HCT116 (cell line): ENCODE data around the gene SEL1L2. TPM values are rescaled to one million over a fixed set of nuclear protein-coding genes. Genes with fewer than 3 reads are reported as not detected.

Experiments used
- ATAC-seq: fragments of 200-7000 bp; cut with Tn5 transposase; 2 replicates; pipeline ENCODE4 v1.9.1; 2020; ENCODE audit warnings: mild to moderate bottlenecking, moderate library complexity
- BruUV-seq: library from RNA; stranded (reverse); fragments of 400-500 nt; replicated peaks from 2 replicates; lab custom pipeline; 2021; lab: Mats Ljungman, UMichigan
- CTCF ChIA-PET: fragments of 300-600 bp; sonication (Branson Sonifier 250); formaldehyde crosslinking; loops from one replicate; lab custom pipeline; 2021; ENCODE audit warnings: antibody characterized with exemption; lab: Charles Lee
- POLR2A ChIA-PET: fragments of 300-600, 350-600 bp; sonication (Branson Sonifier 250); formaldehyde crosslinking; loops from one replicate; lab custom pipeline; 2021; ENCODE audit warnings: antibody characterized with exemption; lab: Charles Lee
- RAD21 ChIA-PET, 2 experiments: fragments of 300-600 bp; sonication (Branson Sonifier 250); formaldehyde crosslinking; loops; one replicate each; lab custom pipeline; 2023; ENCODE audit warnings: low total read pairs in 2 of 2; ENCODE audit not compliant: uncharacterized antibody in 2 of 2, unreplicated experiment in 2 of 2, low non-redundant PET in 1 of 2; lab: Charles Lee
- DNase-seq: peaks from one replicate; pipeline ENCODE4 v3.0.0-alpha.2; 2010; ENCODE audit warnings: low read depth, low spot score
- H2AFZ ChIP-seq: fragments of 200-600 bp; shearing (Covaris generic), sonication (generic); 2 replicates; pipeline ENCODE4 v1.6.1; 2017; ENCODE audit warnings: low read depth, mixed run types, mixed read lengths, antibody characterized with exemption, low read length; ENCODE audit not compliant: poor library complexity, severe bottlenecking
- H3K27ac ChIP-seq: 2 replicates; pipeline ENCODE4 v1.5.1; 2012; ENCODE audit warnings: low read depth, low read length
- H3K27me3 ChIP-seq: fragments of 200-600 bp; sonication (generic); 2 replicates; pipeline ENCODE4 v1.6.1; 2016; ENCODE audit warnings: mixed run types, low read length, mixed read lengths; ENCODE audit not compliant: insufficient read depth
- H3K36me3 ChIP-seq, 2 experiments: fragments of 200-500 bp in 1 of 2; fragments of 200-600 bp in 1 of 2; sonication (Bioruptor generic) in 1 of 2; sonication (generic) in 1 of 2; 2 replicates each; pipeline versions ENCODE4 v1.5.1 to v1.6.1; 2014 to 2016; ENCODE audit warnings: low read length in 2 of 2, inconsistent platforms in 1 of 2, mixed read lengths in 1 of 2, mixed run types in 1 of 2; ENCODE audit not compliant: insufficient read depth in 2 of 2, control insufficient read depth in 1 of 2
- H3K4me1 ChIP-seq, 2 experiments: fragments of 200-600 bp in 1 of 2; sonication (generic) in 1 of 2; 2 replicates each; pipeline versions ENCODE4 v1.5.1 to v1.6.1; 2012 to 2017; ENCODE audit warnings: low read length in 2 of 2, inconsistent platforms in 1 of 2, mild to moderate bottlenecking in 1 of 2, mixed read lengths in 1 of 2, mixed run types in 1 of 2, moderate library complexity in 1 of 2; ENCODE audit not compliant: insufficient read depth in 2 of 2, control insufficient read depth in 1 of 2
- H3K4me2 ChIP-seq: fragments of 200-600 bp; sonication (generic); 2 replicates; pipeline ENCODE4 v1.6.1; 2017; ENCODE audit warnings: mixed run types, low read length, mixed read lengths
- H3K4me3 ChIP-seq, 2 experiments: fragments of 200-600 bp in 1 of 2; sonication (generic) in 1 of 2; replicated peaks in 1 of 2; 2 replicates each; pipeline ENCODE4 v1.5.1; 2011 to 2016; ENCODE audit warnings: low read length in 2 of 2, control low read depth in 1 of 2, low read depth in 1 of 2, mild to moderate bottlenecking in 1 of 2, mixed read lengths in 1 of 2, mixed run types in 1 of 2
- H3K79me2 ChIP-seq: fragments of 200-600 bp; sonication (generic); 2 replicates; pipeline ENCODE4 v1.6.1; 2017; ENCODE audit warnings: mild to moderate bottlenecking, mixed run types, low read length, moderate library complexity, mixed read lengths; ENCODE audit not compliant: insufficient read depth
- H3K9ac ChIP-seq: fragments of 200-600 bp; sonication (generic); 2 replicates; pipeline ENCODE4 v1.6.1; 2016; ENCODE audit warnings: low read length, mixed read lengths
- H3K9me2 ChIP-seq: fragments of 200-600 bp; sonication (generic), shearing (Covaris generic); 2 replicates; pipeline ENCODE4 v1.6.1; 2017; ENCODE audit warnings: mixed run types, mild to moderate bottlenecking, moderate library complexity; ENCODE audit not compliant: insufficient read depth
- H3K9me3 ChIP-seq, 2 experiments: fragments of 200-500 bp in 1 of 2; fragments of 200-600 bp in 1 of 2; sonication (Bioruptor generic) in 1 of 2; sonication (generic) in 1 of 2; 2 replicates each; pipeline ENCODE4 v1.6.1; 2014 to 2017; ENCODE audit warnings: low read length in 2 of 2, mixed read lengths in 2 of 2, inconsistent platforms in 1 of 2, low read depth in 1 of 2, mild to moderate bottlenecking in 1 of 2, mixed run types in 1 of 2, moderate library complexity in 1 of 2; ENCODE audit not compliant: control insufficient read depth in 1 of 2, insufficient read depth in 1 of 2
- H4K20me1 ChIP-seq: fragments of 200-600 bp; sonication (generic), shearing (Covaris generic); 2 replicates; pipeline ENCODE4 v1.6.1; 2017; ENCODE audit warnings: mixed run types, mild to moderate bottlenecking, moderate library complexity; ENCODE audit not compliant: insufficient read depth
- CBX3 ChIP-seq: IDR thresholded peaks from 2 replicates; pipeline ENCODE4 v1.6.1; 2012; ENCODE audit warnings: low read depth
- CEBPB ChIP-seq: IDR thresholded peaks from 2 replicates; pipeline ENCODE4 v1.6.1; 2012; ENCODE audit warnings: low read depth
- EGR1 ChIP-seq: IDR thresholded peaks from 2 replicates; pipeline ENCODE4 v1.6.1; 2012; ENCODE audit warnings: low read depth
- ELF1 ChIP-seq: IDR thresholded peaks from 2 replicates; pipeline ENCODE4 v1.6.1; 2012; ENCODE audit warnings: low read depth, borderline replicate concordance
- EZH2 ChIP-seq: fragments of 200-600 bp; sonication (generic); IDR thresholded peaks from 2 replicates; pipeline ENCODE4 v1.6.1; 2017; ENCODE audit warnings: antibody characterized with exemption, mixed run types
- EZH2phosphoT487 ChIP-seq: fragments of 200-600 bp; IDR thresholded peaks from 2 replicates; pipeline ENCODE4 v1.6.1; 2018; ENCODE audit warnings: antibody characterized with exemption, borderline replicate concordance
- FOSL1 ChIP-seq: IDR thresholded peaks from 2 replicates; pipeline ENCODE4 v1.6.1; 2012; ENCODE audit warnings: low read depth
- JUND ChIP-seq: IDR thresholded peaks from 2 replicates; pipeline ENCODE4 v1.6.1; 2012
- POLR2A ChIP-seq: IDR thresholded peaks from 2 replicates; pipeline ENCODE4 v1.7.0; 2011; ENCODE audit warnings: borderline replicate concordance; ENCODE audit not compliant: insufficient read depth, insufficient read length; ENCODE audit errors: extremely low read depth
- POLR2AphosphoS5 ChIP-seq: IDR thresholded peaks from 2 replicates; pipeline ENCODE4 v1.6.1; 2011; ENCODE audit warnings: mild to moderate bottlenecking, low read depth, low read length, moderate library complexity
- RAD21 ChIP-seq: IDR thresholded peaks from 2 replicates; pipeline ENCODE4 v1.6.1; 2012; ENCODE audit warnings: low read depth, mild to moderate bottlenecking
- SP1 ChIP-seq: IDR thresholded peaks from 2 replicates; pipeline ENCODE4 v1.6.1; 2012; ENCODE audit warnings: low read depth
- SRF ChIP-seq: IDR thresholded peaks from 2 replicates; pipeline ENCODE4 v1.6.1; 2012; ENCODE audit warnings: low read depth
- YY1 ChIP-seq: IDR thresholded peaks from 2 replicates; pipeline ENCODE4 v1.6.1; 2011; ENCODE audit warnings: low read length, low read depth, moderate library complexity, mild to moderate bottlenecking; ENCODE audit not compliant: insufficient replicate concordance; ENCODE audit errors: extremely low read depth
- ZFX ChIP-seq: fragments of 450-650 bp; IDR thresholded peaks from 2 replicates; pipeline ENCODE4 v1.6.1; 2017
- ZNF274 ChIP-seq: fragments of 200-500 bp; sonication (Bioruptor generic); IDR thresholded peaks from 2 replicates; pipeline ENCODE4 v1.6.1; 2014; ENCODE audit warnings: mild to moderate bottlenecking, low read depth, low read length, inconsistent platforms
- intact Hi-C: fragments of 100-400 bp; cut with micrococcal nuclease; formaldehyde crosslinking; loops from 2 replicates; pipeline ENCODE4 v1.10.0; 2022
- total RNA-seq: library from RNA; stranded (reverse); gene quantifications from one replicate; pipeline ENCODE4 v1.2.1, GENCODE V29; 2021; ENCODE audit not compliant: unreplicated experiment
- TF ChIP-seq, protein P1 (sequence below): IDR thresholded peaks from 2 replicates; pipeline ENCODE4 v1.6.1; 2012
- TF ChIP-seq, protein P2 (sequence below): IDR thresholded peaks from 2 replicates; pipeline ENCODE4 v1.6.1; 2012
- TF ChIP-seq, protein P3 (sequence below): IDR thresholded peaks from 2 replicates; pipeline ENCODE4 v1.6.1; 2011; ENCODE audit warnings: mild to moderate bottlenecking, low read length, moderate library complexity; ENCODE audit not compliant: insufficient replicate concordance; ENCODE audit errors: extremely low read depth
- TF ChIP-seq, protein P4 (sequence below): IDR thresholded peaks from 2 replicates; pipeline ENCODE4 v1.6.1; 2012; ENCODE audit warnings: low read depth

SEL1L2 gene
- total RNA-seq, 1 experiment from 2014 or later = not detected

DNA sequence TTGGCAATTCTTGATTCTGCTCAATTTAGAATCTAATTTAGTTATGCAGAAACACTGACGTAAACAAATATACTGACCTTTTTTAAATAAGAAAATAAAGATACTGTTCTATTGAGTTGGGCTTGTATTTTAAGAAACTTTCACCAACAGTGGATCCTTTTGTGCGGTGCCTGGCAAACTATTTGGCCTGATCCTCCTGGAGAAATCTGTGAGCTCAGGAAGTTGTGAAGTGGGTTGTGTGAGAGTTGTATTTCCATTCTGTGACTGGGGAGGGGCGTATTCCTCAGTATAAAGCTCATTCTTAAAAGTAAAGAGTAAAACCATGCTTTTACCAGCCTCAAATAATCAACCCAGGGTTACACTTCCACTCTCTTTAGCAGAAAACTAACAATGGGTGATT is 85.6 kb downstream of the SEL1L2 start:
- no peaks in the 10 kb centered on the region for H3K79me2 ChIP-seq
- no peaks in the 10 kb centered on the region for H3K27me3 ChIP-seq
- H3K9me3 ChIP-seq = no peaks in the 10 kb centered on the region
- BruUV-seq = no TSS peak
- intact Hi-C loops = no loop called here
- no peak overlapping the region for H2AFZ ChIP-seq
- no peaks in the 10 kb centered on the region for H3K36me3 ChIP-seq
- no peak overlapping the region for H3K27ac ChIP-seq
- no peaks in the 10 kb centered on the region for H3K9me2 ChIP-seq
- H3K4me2 ChIP-seq = no peak overlapping the region
- CTCF ChIA-PET = no interaction called here
- no peak overlapping the region for H3K4me3 ChIP-seq
- ATAC-seq (no peak), DNase-seq (no peak)
- no peaks in the 10 kb centered on the region for H3K4me1 ChIP-seq
- no peak overlapping the region for H3K9ac ChIP-seq
- TF ChIP-seq EGR1 = no peak
- no peak for TF ChIP-seq EZH2
- no peak for TF ChIP-seq YY1
- TF ChIP-seq FOSL1 = no peak
- TF ChIP-seq, protein P1, sequence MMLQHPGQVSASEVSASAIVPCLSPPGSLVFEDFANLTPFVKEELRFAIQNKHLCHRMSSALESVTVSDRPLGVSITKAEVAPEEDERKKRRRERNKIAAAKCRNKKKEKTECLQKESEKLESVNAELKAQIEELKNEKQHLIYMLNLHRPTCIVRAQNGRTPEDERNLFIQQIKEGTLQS = no peak
- TF ChIP-seq SRF = no peak
- no peak for TF ChIP-seq RAD21
- no peak for TF ChIP-seq JUND
- no peak for TF ChIP-seq POLR2AphosphoS5
- TF ChIP-seq, protein P2, sequence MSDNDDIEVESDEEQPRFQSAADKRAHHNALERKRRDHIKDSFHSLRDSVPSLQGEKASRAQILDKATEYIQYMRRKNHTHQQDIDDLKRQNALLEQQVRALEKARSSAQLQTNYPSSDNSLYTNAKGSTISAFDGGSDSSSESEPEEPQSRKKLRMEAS = no peak
- no peak for TF ChIP-seq CBX3
- TF ChIP-seq ZNF274 = no peak
- TF ChIP-seq SP1 = no peak
- TF ChIP-seq POLR2A = no peak
- no peak for TF ChIP-seq CEBPB
- TF ChIP-seq, protein P3, sequence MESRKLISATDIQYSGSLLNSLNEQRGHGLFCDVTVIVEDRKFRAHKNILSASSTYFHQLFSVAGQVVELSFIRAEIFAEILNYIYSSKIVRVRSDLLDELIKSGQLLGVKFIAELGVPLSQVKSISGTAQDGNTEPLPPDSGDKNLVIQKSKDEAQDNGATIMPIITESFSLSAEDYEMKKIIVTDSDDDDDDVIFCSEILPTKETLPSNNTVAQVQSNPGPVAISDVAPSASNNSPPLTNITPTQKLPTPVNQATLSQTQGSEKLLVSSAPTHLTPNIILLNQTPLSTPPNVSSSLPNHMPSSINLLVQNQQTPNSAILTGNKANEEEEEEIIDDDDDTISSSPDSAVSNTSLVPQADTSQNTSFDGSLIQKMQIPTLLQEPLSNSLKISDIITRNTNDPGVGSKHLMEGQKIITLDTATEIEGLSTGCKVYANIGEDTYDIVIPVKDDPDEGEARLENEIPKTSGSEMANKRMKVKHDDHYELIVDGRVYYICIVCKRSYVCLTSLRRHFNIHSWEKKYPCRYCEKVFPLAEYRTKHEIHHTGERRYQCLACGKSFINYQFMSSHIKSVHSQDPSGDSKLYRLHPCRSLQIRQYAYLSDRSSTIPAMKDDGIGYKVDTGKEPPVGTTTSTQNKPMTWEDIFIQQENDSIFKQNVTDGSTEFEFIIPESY = no peak
- TF ChIP-seq ZFX = no peak
- TF ChIP-seq ELF1 = no peak
- no peak for TF ChIP-seq EZH2phosphoT487
- TF ChIP-seq, protein P4, sequence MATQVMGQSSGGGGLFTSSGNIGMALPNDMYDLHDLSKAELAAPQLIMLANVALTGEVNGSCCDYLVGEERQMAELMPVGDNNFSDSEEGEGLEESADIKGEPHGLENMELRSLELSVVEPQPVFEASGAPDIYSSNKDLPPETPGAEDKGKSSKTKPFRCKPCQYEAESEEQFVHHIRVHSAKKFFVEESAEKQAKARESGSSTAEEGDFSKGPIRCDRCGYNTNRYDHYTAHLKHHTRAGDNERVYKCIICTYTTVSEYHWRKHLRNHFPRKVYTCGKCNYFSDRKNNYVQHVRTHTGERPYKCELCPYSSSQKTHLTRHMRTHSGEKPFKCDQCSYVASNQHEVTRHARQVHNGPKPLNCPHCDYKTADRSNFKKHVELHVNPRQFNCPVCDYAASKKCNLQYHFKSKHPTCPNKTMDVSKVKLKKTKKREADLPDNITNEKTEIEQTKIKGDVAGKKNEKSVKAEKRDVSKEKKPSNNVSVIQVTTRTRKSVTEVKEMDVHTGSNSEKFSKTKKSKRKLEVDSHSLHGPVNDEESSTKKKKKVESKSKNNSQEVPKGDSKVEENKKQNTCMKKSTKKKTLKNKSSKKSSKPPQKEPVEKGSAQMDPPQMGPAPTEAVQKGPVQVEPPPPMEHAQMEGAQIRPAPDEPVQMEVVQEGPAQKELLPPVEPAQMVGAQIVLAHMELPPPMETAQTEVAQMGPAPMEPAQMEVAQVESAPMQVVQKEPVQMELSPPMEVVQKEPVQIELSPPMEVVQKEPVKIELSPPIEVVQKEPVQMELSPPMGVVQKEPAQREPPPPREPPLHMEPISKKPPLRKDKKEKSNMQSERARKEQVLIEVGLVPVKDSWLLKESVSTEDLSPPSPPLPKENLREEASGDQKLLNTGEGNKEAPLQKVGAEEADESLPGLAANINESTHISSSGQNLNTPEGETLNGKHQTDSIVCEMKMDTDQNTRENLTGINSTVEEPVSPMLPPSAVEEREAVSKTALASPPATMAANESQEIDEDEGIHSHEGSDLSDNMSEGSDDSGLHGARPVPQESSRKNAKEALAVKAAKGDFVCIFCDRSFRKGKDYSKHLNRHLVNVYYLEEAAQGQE = no peak
- POLR2A ChIA-PET = no interaction called here
- no peaks in the 10 kb centered on the region for H4K20me1 ChIP-seq
- RAD21 ChIA-PET = no interaction called here
